ENCODE measurements around the gene UQCRQ.

- no peak for TF ChIP-seq JUN (IDR thresholded peaks at IDR 0.05; ENCODE audit: borderline replicate concordance, insufficient read depth, insufficient read length, low read depth)
- TF ChIP-seq CTCF (IDR thresholded peaks at IDR 0.05; ENCODE audit: extremely low read depth in 1 of 2, insufficient read depth in 1 of 2, low read depth in 1 of 2, low read length in 2 of 2), result no peak
- TF ChIP-seq POLR2AphosphoS5 (IDR thresholded peaks at IDR 0.05; ENCODE audit: insufficient read depth, low read depth, low read length), result no peak
- no peak for TF ChIP-seq POLR2A (IDR thresholded peaks at IDR 0.05; ENCODE audit: low read depth, low read length)
- TF ChIP-seq EZH2 (IDR thresholded peaks at IDR 0.05; ENCODE audit: borderline replicate concordance, low read depth, low read length, severe bottlenecking), result no peak
Measured at GRCh38 chr5:132828846-132829494, 37.5 kb upstream of the UQCRQ start.
